Activated T-cell treated with anti-CD3 and anti-CD28 coated beads, Interleukin-2, amount 50 U/mL, for 4 hours (primary cell): ENCODE data around the gene UACA. TPM values are rescaled to one million over a fixed set of nuclear protein-coding genes. Genes with fewer than 3 reads are reported as not detected.
"Not testable (repeated sequence)": the region's sequence is repeated elsewhere in the genome, so short reads cannot be mapped to it uniquely, and the experiment has no call there.

Experiments used
- ATAC-seq, 2 donors: fragments of 200-7000 bp; cut with Tn5 transposase; one replicate each; pipeline ENCODE4 v1.10.0; 2021
- DNase-seq: peaks from one replicate; pipeline ENCODE4 v3.0.0-alpha.2; 2020
- H3K27me3 Mint-ChIP-seq: one replicate; pipeline ENCODE4 v1.8.0; 2021; ENCODE audit warnings: low read depth, mixed read lengths
- H3K36me3 Mint-ChIP-seq: one replicate; pipeline ENCODE4 v1.8.0; 2022; ENCODE audit warnings: mixed read lengths; ENCODE audit not compliant: insufficient read depth
- H3K4me1 Mint-ChIP-seq: one replicate; pipeline ENCODE4 v1.8.0; 2021; ENCODE audit warnings: low read depth, mixed read lengths
- H3K4me3 Mint-ChIP-seq: one replicate; pipeline ENCODE4 v1.8.0; 2021; ENCODE audit warnings: mild to moderate bottlenecking, moderate library complexity, mixed read lengths
- H3K9me3 Mint-ChIP-seq: one replicate; pipeline ENCODE4 v1.8.0; 2021; ENCODE audit warnings: mixed read lengths
- total RNA-seq, 3 donors: library from RNA; stranded (reverse); gene quantifications; one replicate each; pipeline ENCODE4 v1.2.1, GENCODE V29; 2021

The UACA gene
- total RNA-seq, 3 donors from 2014 or later: 0.33 to 1.1 (median 0.61) TPM

GRCh38 chr15:70748281-70748747 is 15.0 kb downstream of the UACA start:
- no peak for DNase-seq
- Mint-ChIP-seq H3K4me3 (no peak overlapping the region), H3K36me3 (no peaks in the 10 kb centered on the region), H3K4me1 (peaks cover 11% of the 10 kb centered on the region), H3K9me3 (no peaks in the 10 kb centered on the region), H3K27me3 (peaks cover 10% of the 10 kb centered on the region)
- ATAC-seq: no peak

GRCh38 chr15:70746598-70746997 is 16.8 kb downstream of the UACA start:
- H3K4me1 Mint-ChIP-seq, H3K9me3 Mint-ChIP-seq, DNase-seq, H3K36me3 Mint-ChIP-seq, ATAC-seq, H3K4me3 Mint-ChIP-seq: not testable (repeated sequence)
- peaks cover 12% of the 10 kb centered on the region for H3K27me3 Mint-ChIP-seq

GRCh38 chr15:70742928-70743327 is 20.4 kb downstream of the UACA start:
- H3K4me3 Mint-ChIP-seq: no peak overlapping the region
- H3K36me3 Mint-ChIP-seq: no peaks in the 10 kb centered on the region
- ATAC-seq (no peak), DNase-seq (no peak)
- H3K4me1 Mint-ChIP-seq: no peaks in the 10 kb centered on the region
- H3K9me3 Mint-ChIP-seq: no peaks in the 10 kb centered on the region
- H3K27me3 Mint-ChIP-seq: peaks cover 12% of the 10 kb centered on the region

DNA sequence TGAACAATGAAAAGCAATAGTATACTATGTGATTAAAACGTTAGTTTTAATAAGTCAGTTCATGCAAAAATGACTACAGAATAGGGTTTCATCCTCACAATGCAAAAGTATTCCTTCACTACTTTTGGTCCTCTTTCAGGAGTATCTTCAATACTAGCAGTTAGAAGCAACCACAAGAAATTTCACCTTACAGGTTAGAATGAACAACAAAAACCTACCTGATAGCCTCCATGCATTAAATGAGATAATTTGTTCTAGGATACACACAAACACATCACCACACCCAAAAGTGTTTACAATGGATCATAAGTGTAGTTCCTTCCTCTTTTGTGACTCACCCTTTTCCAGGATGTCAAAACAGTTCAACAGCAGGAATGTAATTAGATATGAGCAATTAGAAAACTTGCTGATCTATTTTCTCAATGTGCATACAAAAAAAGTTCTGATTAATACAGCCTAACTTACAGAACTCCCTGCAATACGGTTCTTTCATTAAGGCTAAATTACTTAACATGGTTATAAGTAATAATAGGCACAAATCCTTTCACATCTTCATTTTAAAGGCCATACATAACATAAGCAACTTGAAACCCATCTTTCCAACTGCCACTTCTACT is 21.6 kb downstream of the UACA start:
- Mint-ChIP-seq H3K9me3 (no peaks in the 10 kb centered on the region), H3K36me3 (no peaks in the 10 kb centered on the region), H3K27me3 (peaks cover 12% of the 10 kb centered on the region), H3K4me3 (no peak overlapping the region), H3K4me1 (no peaks in the 10 kb centered on the region)
- no peak for DNase-seq
- ATAC-seq: no peak

DNA sequence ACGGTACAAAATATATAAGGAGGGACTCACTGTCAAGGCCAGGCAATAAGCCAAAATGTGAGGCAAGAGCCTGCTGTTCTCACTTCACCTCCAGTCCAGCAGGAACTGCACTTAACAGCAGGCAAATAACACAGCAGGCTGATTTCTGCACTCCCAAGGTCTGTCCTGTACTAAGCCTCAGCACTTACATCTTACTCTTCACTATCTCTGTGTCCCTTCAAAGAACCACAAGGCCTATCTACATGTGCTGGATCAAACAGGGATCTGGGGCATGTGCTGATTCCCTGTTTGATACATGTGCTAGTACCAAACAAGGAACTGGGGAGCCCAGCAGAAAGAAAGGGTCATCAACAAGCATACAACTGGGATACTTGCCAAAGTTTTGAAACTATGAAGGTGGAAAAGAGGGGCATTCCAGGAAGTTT is 22.2 kb downstream of the UACA start:
- H3K36me3 Mint-ChIP-seq: no peaks in the 10 kb centered on the region
- H3K4me3 Mint-ChIP-seq: no peak overlapping the region
- no peaks in the 10 kb centered on the region for H3K4me1 Mint-ChIP-seq
- DNase-seq (no peak), ATAC-seq (no peak)
- H3K27me3 Mint-ChIP-seq: peaks cover 8% of the 10 kb centered on the region
- no peaks in the 10 kb centered on the region for H3K9me3 Mint-ChIP-seq

DNA sequence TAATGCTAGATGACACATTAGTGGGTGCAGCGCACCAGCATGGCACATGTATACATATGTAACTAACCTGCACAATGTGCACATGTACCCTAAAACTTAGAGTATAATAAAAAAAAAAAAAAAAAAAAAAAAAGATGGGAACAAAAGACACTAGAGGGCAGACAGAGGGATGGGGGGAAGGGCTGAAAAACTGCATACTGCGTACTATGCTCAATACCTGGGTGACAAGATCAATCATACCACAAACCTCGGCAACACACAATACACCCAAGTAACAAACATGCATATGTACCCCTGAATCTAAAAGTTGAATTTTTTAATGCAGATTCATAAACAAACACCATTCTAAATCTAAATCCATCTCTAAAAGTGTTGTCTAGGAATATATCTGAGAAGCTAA is 28.3 kb downstream of the UACA start:
- H3K9me3 Mint-ChIP-seq, H3K4me1 Mint-ChIP-seq, DNase-seq, H3K4me3 Mint-ChIP-seq, H3K36me3 Mint-ChIP-seq, H3K27me3 Mint-ChIP-seq, ATAC-seq: not testable (repeated sequence)

DNA sequence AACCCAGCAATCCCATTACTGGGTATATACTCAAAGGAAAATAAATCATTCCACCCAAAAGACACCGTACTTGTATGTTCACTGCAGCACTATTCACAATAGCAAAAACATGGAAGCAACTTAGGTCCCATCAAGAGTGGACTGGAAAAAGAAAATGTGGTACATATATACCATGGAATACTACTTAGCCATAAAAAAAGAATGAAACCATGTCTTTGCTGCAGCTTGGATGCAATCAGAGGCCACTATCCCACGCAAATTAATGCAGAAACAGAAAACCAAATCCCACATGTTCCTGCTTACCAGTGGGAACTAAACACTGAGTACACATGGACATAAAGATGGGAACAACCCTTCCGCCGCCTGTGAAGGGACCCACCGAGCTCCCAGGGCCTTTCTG is 34.2 kb downstream of the UACA start:
- Mint-ChIP-seq H3K9me3 (no peaks in the 10 kb centered on the region), H3K4me3 (no peak overlapping the region), H3K27me3 (peaks cover 17% of the 10 kb centered on the region), H3K4me1 (no peaks in the 10 kb centered on the region), H3K36me3 (no peaks in the 10 kb centered on the region)
- DNase-seq: no peak
- no peak for ATAC-seq

GRCh38 chr15:70726753-70727152 is 36.6 kb downstream of the UACA start:
- no peaks in the 10 kb centered on the region for H3K36me3 Mint-ChIP-seq
- H3K4me1 Mint-ChIP-seq: no peaks in the 10 kb centered on the region
- DNase-seq (no peak), ATAC-seq (no peak)
- peaks cover 21% of the 10 kb centered on the region for H3K27me3 Mint-ChIP-seq
- H3K9me3 Mint-ChIP-seq: no peaks in the 10 kb centered on the region
- no peak overlapping the region for H3K4me3 Mint-ChIP-seq

GRCh38 chr15:70723927-70724326 is 39.4 kb downstream of the UACA start:
- Mint-ChIP-seq H3K4me1 (no peaks in the 10 kb centered on the region), H3K27me3 (peaks cover 16% of the 10 kb centered on the region), H3K9me3 (no peaks in the 10 kb centered on the region), H3K4me3 (no peak overlapping the region), H3K36me3 (no peaks in the 10 kb centered on the region)
- no peak for ATAC-seq
- no peak for DNase-seq

- Mint-ChIP-seq H3K27me3 (peaks cover 12% of the 10 kb centered on the region), H3K9me3 (no peaks in the 10 kb centered on the region), H3K4me1 (no peaks in the 10 kb centered on the region), H3K36me3 (no peaks in the 10 kb centered on the region), H3K4me3 (no peak overlapping the region)
- DNase-seq (no peak), ATAC-seq (no peak)
Observed at GRCh38 chr15:70723122-70723422, 40.3 kb downstream of the UACA start.

GRCh38 chr15:70722266-70723121 is 40.9 kb downstream of the UACA start:
- H3K27me3 Mint-ChIP-seq: peaks cover 9% of the 10 kb centered on the region
- no peaks in the 10 kb centered on the region for H3K9me3 Mint-ChIP-seq
- H3K4me3 Mint-ChIP-seq: no peak overlapping the region
- DNase-seq (no peak), ATAC-seq (no peak)
- H3K36me3 Mint-ChIP-seq: no peaks in the 10 kb centered on the region
- no peaks in the 10 kb centered on the region for H3K4me1 Mint-ChIP-seq

- Mint-ChIP-seq H3K4me3 (no peak overlapping the region), H3K4me1 (no peaks in the 10 kb centered on the region), H3K9me3 (no peaks in the 10 kb centered on the region), H3K27me3 (peaks cover 7% of the 10 kb centered on the region), H3K36me3 (no peaks in the 10 kb centered on the region)
- no peak for DNase-seq
- ATAC-seq: no peak
Observed at GRCh38 chr15:70720228-70721016, 42.9 kb downstream of the UACA start.

DNA sequence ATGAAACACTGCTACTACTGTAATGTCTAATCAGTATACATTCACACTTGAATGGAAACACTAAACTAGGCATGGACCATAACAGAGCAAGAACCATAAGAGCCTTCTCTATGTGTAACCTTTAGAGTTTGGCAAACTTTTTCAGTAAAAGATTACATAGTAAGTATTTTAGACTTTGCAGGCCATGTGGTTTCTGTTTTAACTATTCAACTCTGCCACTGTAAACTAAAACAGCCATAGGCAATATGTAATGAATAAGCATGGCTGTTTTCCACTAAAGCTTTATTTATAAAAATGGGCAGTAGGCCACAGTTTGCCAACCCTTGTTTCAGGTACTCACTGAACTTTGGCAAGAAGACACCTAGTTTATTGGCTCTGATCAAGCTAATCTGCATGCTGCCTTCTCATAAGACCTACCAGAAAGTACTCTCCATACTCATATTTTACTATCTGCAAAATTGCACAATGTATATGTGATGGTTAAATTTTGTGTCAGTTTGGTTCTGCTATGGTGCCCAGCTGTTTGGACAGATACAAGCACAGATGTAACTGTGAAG is 46.0 kb downstream of the UACA start:
- Mint-ChIP-seq H3K4me3 (no peak overlapping the region), H3K4me1 (no peaks in the 10 kb centered on the region), H3K9me3 (no peaks in the 10 kb centered on the region), H3K27me3 (peaks cover 1% of the 10 kb centered on the region), H3K36me3 (no peaks in the 10 kb centered on the region)
- DNase-seq: no peak
- ATAC-seq: no peak

DNA sequence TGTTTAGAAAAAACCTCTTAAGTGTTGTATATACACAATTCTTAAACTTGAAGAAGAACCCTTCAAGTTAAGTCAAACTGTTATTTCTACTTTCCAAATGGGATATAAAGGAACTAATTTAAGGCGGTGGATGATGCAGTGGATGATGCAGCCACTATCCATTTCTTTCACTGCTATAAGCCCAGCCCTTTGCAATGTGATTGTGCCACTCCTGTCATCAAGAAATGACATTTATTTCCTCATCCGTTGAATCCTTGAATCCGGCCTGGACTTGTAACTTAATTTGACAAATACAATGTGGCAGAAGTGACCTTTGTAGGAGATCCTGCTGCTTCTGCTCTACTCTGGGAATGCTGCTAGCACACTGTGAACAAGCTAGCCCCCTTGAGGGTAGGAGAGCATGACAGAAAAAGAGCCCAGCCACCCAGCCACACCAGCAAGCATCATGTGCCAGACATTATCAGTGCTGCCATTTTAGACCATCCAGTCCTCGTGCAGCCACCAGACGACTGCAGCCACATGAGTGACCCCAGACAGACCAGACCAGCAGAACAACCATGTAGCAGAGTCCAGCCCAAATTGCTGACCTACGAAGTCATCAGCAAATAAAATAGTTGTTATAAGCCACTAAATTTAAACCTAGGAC is 47.4 kb downstream of the UACA start:
- Mint-ChIP-seq H3K27me3 (peaks cover 6% of the 10 kb centered on the region), H3K4me1 (no peaks in the 10 kb centered on the region), H3K9me3 (no peaks in the 10 kb centered on the region), H3K36me3 (no peaks in the 10 kb centered on the region), H3K4me3 (no peak overlapping the region)
- no peak for DNase-seq
- ATAC-seq: no peak
